Naive thymus-derived CD4-positive, alpha-beta T cell (primary cell): Measurements from ENCODE around the gene GRIA1. TPM values are rescaled to one million over a fixed set of nuclear protein-coding genes. Genes with fewer than 3 reads are reported as not detected.

Experiments used
- ATAC-seq: fragments of 150-1000 bp; cut with Tn5 transposase; 2 replicates; pipeline ENCODE4 v1.10.0; 2021; ENCODE audit warnings: mild to moderate bottlenecking, moderate library complexity
- CTCF ChIA-PET: fragments of 350-600 bp; sonication (Branson Sonifier 250); formaldehyde crosslinking; loops from one replicate; lab custom pipeline; 2021; ENCODE audit warnings: antibody characterized with exemption; lab: Charles Lee
- POLR2A ChIA-PET: fragments of 350-600 bp; sonication (Branson Sonifier 250); formaldehyde crosslinking; loops from one replicate; lab custom pipeline; 2021; ENCODE audit warnings: antibody characterized with exemption, inconsistent platforms; lab: Charles Lee
- DNase-seq, 9 donors: peaks; one replicate each; pipeline versions ENCODE4 v3.0.0 to v3.0.0-alpha.2; 2020 to 2022; ENCODE audit warnings: mixed read lengths in 1 of 9
- H3K27ac ChIP-seq: one replicate; pipeline ENCODE4 v1.7.0; 2013; ENCODE audit warnings: mild to moderate bottlenecking, low read depth, low read length, moderate library complexity
- H3K27me3 ChIP-seq, 2 donors: one replicate each; pipeline ENCODE4 v1.7.0; 2013; ENCODE audit warnings: low read length in 2 of 2, mild to moderate bottlenecking in 2 of 2, moderate library complexity in 2 of 2; ENCODE audit not compliant: control insufficient read depth in 2 of 2, insufficient read depth in 2 of 2
- H3K36me3 ChIP-seq, 3 experiments: 1 replicate in 2 of 3; 2 replicates in 1 of 3; pipeline ENCODE4 v1.7.0; 2013; ENCODE audit warnings: low read length in 3 of 3, mild to moderate bottlenecking in 3 of 3, moderate library complexity in 1 of 3; ENCODE audit not compliant: insufficient read depth in 3 of 3, control insufficient read depth in 2 of 3
- H3K4me1 ChIP-seq, 2 donors: one replicate each; pipeline ENCODE4 v1.7.0; 2013; ENCODE audit warnings: low read length in 2 of 2, mild to moderate bottlenecking in 2 of 2, moderate library complexity in 1 of 2; ENCODE audit not compliant: control insufficient read depth in 2 of 2, insufficient read depth in 2 of 2
- H3K4me3 ChIP-seq: 2 replicates; pipeline ENCODE4 v1.7.0; 2013; ENCODE audit warnings: mild to moderate bottlenecking, low read length
- H3K9me3 ChIP-seq, 3 experiments: 1 replicate in 2 of 3; 2 replicates in 1 of 3; pipeline ENCODE4 v1.7.0; 2013; ENCODE audit warnings: low read length in 3 of 3; ENCODE audit not compliant: control insufficient read depth in 2 of 3
- H3K27ac Mint-ChIP-seq, 9 donors: one replicate each; pipeline ENCODE4 v1.8.0; 2020 to 2022; ENCODE audit warnings: mixed read lengths in 9 of 9, mild to moderate bottlenecking in 8 of 9, moderate library complexity in 5 of 9, inconsistent platforms in 2 of 9
- H3K27me3 Mint-ChIP-seq, 5 donors: one replicate each; pipeline ENCODE4 v1.8.0; 2021 to 2022; ENCODE audit warnings: mixed read lengths in 5 of 5, mild to moderate bottlenecking in 1 of 5
- H3K36me3 Mint-ChIP-seq, 5 donors: one replicate each; pipeline ENCODE4 v1.8.0; 2020 to 2022; ENCODE audit warnings: mixed read lengths in 5 of 5, mild to moderate bottlenecking in 3 of 5, inconsistent platforms in 1 of 5
- H3K4me1 Mint-ChIP-seq, 7 donors: one replicate each; pipeline ENCODE4 v1.8.0; 2020 to 2022; ENCODE audit warnings: mixed read lengths in 7 of 7, mild to moderate bottlenecking in 3 of 7, inconsistent platforms in 1 of 7
- H3K4me3 Mint-ChIP-seq, 10 donors: one replicate each; pipeline ENCODE4 v1.8.0; 2020 to 2022; ENCODE audit warnings: mild to moderate bottlenecking in 10 of 10, mixed read lengths in 10 of 10, moderate library complexity in 6 of 10, inconsistent platforms in 2 of 10
- H3K9me3 Mint-ChIP-seq, 11 donors: one replicate each; pipeline ENCODE4 v1.8.0; 2020 to 2022; ENCODE audit warnings: mixed read lengths in 11 of 11, mild to moderate bottlenecking in 4 of 11, inconsistent platforms in 1 of 11, moderate library complexity in 1 of 11
- intact Hi-C, 2 donors: fragments of 100-400 bp; cut with micrococcal nuclease; formaldehyde crosslinking; loops; one replicate each; pipeline ENCODE4 v1.15.1; 2023
- polyA plus RNA-seq, 2 donors: library from polyadenylated mRNA; unstranded; fragments of 300-500 nt; fragmentation: Illumina TruSeq; gene quantifications; one replicate each; pipeline ENCODE4 v1.2.3, GENCODE V29; 2021
- total RNA-seq, 6 experiments: library from RNA in 5 of 6; stranded (reverse) in 5 of 6; gene quantifications; 1 replicate in 5 of 6; 2 replicates in 1 of 6; pipeline ENCODE4 v1.2.3 and lab custom pipeline; 2021 to 2026

The GRIA1 gene
- total and polyA plus RNA-seq, 7 experiments from 2014 or later: not detected

GRCh38 chr5:153459051-153459743 is 31.3 kb upstream of the GRIA1 start:
- CTCF ChIA-PET: no interaction called here
- Mint-ChIP-seq H3K4me1 (no peaks in the 10 kb centered on the region), H3K27ac (no peak overlapping the region), H3K9me3 (peaks cover 0 to 9% (median 3%) of the 10 kb centered on the region in 11 donors), H3K4me3 (no peak overlapping the region), H3K27me3 (peaks cover 0 to 5% (median 0%) of the 10 kb centered on the region in 5 donors), H3K36me3 (no peaks in the 10 kb centered on the region)
- intact Hi-C loops: no loop called here
- Histone ChIP-seq H3K9me3 (no peaks in the 10 kb centered on the region), H3K36me3 (no peaks in the 10 kb centered on the region), H3K4me1 (no peaks in the 10 kb centered on the region), H3K4me3 (no peak overlapping the region), H3K27ac (no peak overlapping the region), H3K27me3 (no peaks in the 10 kb centered on the region)
- POLR2A ChIA-PET: no interaction called here
- DNase-seq (no peak), ATAC-seq (no peak)

GRCh38 chr5:153460421-153460820 is 30.0 kb upstream of the GRIA1 start:
- no peak for ATAC-seq
- no peak overlapping the region for H3K27ac Mint-ChIP-seq
- intact Hi-C loops: no loop called here

GRCh38 chr5:153461341-153461740 is 29.1 kb upstream of the GRIA1 start:
- Histone ChIP-seq H3K27me3 (no peaks in the 10 kb centered on the region), H3K4me1 (no peaks in the 10 kb centered on the region), H3K27ac (no peak overlapping the region), H3K4me3 (no peak overlapping the region), H3K9me3 (no peaks in the 10 kb centered on the region), H3K36me3 (no peaks in the 10 kb centered on the region)
- no peaks in the 10 kb centered on the region for H3K4me1 Mint-ChIP-seq
- no peak overlapping the region for H3K4me3 Mint-ChIP-seq
- no peak for DNase-seq
- no peak overlapping the region for H3K27ac Mint-ChIP-seq
- peaks cover 0 to 5% (median 0%) of the 10 kb centered on the region in 5 donors for H3K27me3 Mint-ChIP-seq
- intact Hi-C loops: no loop called here
- ChIA-PET CTCF (interaction anchor here (0.5 kb wide), 1 partner anchor 12 kb away, joined by 5 read pairs; no protein-coding TSS in a partner anchor), POLR2A (no interaction called here)
- no peak for ATAC-seq
- H3K9me3 Mint-ChIP-seq: peaks cover 0 to 9% (median 0%) of the 10 kb centered on the region in 11 donors
- H3K36me3 Mint-ChIP-seq: no peaks in the 10 kb centered on the region

More at GRCh38 chr5:153460421-153460820, 30.0 kb upstream of the GRIA1 start:
- Mint-ChIP-seq H3K36me3 (no peaks in the 10 kb centered on the region), H3K4me1 (no peaks in the 10 kb centered on the region), H3K9me3 (peaks cover 0 to 9% (median 0%) of the 10 kb centered on the region in 11 donors), H3K4me3 (no peak overlapping the region), H3K27me3 (peaks cover 0 to 5% (median 0%) of the 10 kb centered on the region in 5 donors)
- no peaks in the 10 kb centered on the region for H3K4me1 ChIP-seq
- POLR2A ChIA-PET: no interaction called here
- no peak overlapping the region for H3K4me3 ChIP-seq
- H3K27ac ChIP-seq: no peak overlapping the region
- H3K9me3 ChIP-seq: no peaks in the 10 kb centered on the region
- no peaks in the 10 kb centered on the region for H3K27me3 ChIP-seq
- CTCF ChIA-PET: no interaction called here
- no peaks in the 10 kb centered on the region for H3K36me3 ChIP-seq
- no peak for DNase-seq

GRCh38 chr5:153463806-153464205 is 26.7 kb upstream of the GRIA1 start:
- Histone ChIP-seq H3K36me3 (no peaks in the 10 kb centered on the region), H3K27me3 (no peaks in the 10 kb centered on the region), H3K4me3 (no peak overlapping the region), H3K27ac (no peak overlapping the region), H3K9me3 (no peaks in the 10 kb centered on the region), H3K4me1 (no peaks in the 10 kb centered on the region)
- Mint-ChIP-seq H3K27me3 (no peaks in the 10 kb centered on the region), H3K4me3 (no peak overlapping the region), H3K36me3 (no peaks in the 10 kb centered on the region), H3K9me3 (peaks cover 0 to 9% (median 0%) of the 10 kb centered on the region in 11 donors), H3K4me1 (no peaks in the 10 kb centered on the region), H3K27ac (no peak overlapping the region)
- no peak for ATAC-seq
- POLR2A ChIA-PET: no interaction called here
- intact Hi-C loops: no loop called here
- DNase-seq: no peak
- CTCF ChIA-PET: no interaction called here

GRCh38 chr5:153467546-153467945 is 22.9 kb upstream of the GRIA1 start:
- CTCF ChIA-PET: no interaction called here
- H3K9me3 Mint-ChIP-seq: peaks cover 0 to 12% (median 1%) of the 10 kb centered on the region in 11 donors

GRCh38 chr5:153469423-153469822 is 21.0 kb upstream of the GRIA1 start:
- no peaks in the 10 kb centered on the region for H3K4me1 ChIP-seq
- no peaks in the 10 kb centered on the region for H3K27me3 Mint-ChIP-seq
- ChIA-PET CTCF (no interaction called here), POLR2A (no interaction called here)
- no peak for DNase-seq
- H3K27ac ChIP-seq: no peak overlapping the region
- H3K9me3 Mint-ChIP-seq: peaks cover 0 to 16% (median 2%) of the 10 kb centered on the region in 11 donors
- H3K9me3 ChIP-seq: no peaks in the 10 kb centered on the region
- intact Hi-C loops: no loop called here
- H3K4me3 Mint-ChIP-seq: no peak overlapping the region
- no peaks in the 10 kb centered on the region for H3K27me3 ChIP-seq
- H3K4me1 Mint-ChIP-seq: no peaks in the 10 kb centered on the region
- H3K27ac Mint-ChIP-seq: no peak overlapping the region
- H3K4me3 ChIP-seq: no peak overlapping the region
- no peaks in the 10 kb centered on the region for H3K36me3 Mint-ChIP-seq
- no peak for ATAC-seq
- no peaks in the 10 kb centered on the region for H3K36me3 ChIP-seq

More at GRCh38 chr5:153467546-153467945, 22.9 kb upstream of the GRIA1 start:
- H3K27ac ChIP-seq: no peak overlapping the region
- H3K9me3 ChIP-seq: no peaks in the 10 kb centered on the region
- H3K4me3 ChIP-seq: no peak overlapping the region
- Mint-ChIP-seq H3K4me3 (no peak overlapping the region), H3K36me3 (no peaks in the 10 kb centered on the region), H3K27ac (no peak overlapping the region), H3K4me1 (no peaks in the 10 kb centered on the region), H3K27me3 (no peaks in the 10 kb centered on the region)
- no peaks in the 10 kb centered on the region for H3K36me3 ChIP-seq
- ATAC-seq: no peak
- intact Hi-C loops: no loop called here
- no peak for DNase-seq
- POLR2A ChIA-PET: no interaction called here
- H3K27me3 ChIP-seq: no peaks in the 10 kb centered on the region
- H3K4me1 ChIP-seq: no peaks in the 10 kb centered on the region

GRCh38 chr5:153470736-153471135 is 19.7 kb upstream of the GRIA1 start:
- H3K27me3 ChIP-seq: no peaks in the 10 kb centered on the region
- no peaks in the 10 kb centered on the region for H3K36me3 Mint-ChIP-seq
- no peaks in the 10 kb centered on the region for H3K4me1 Mint-ChIP-seq
- no peak overlapping the region for H3K27ac Mint-ChIP-seq
- H3K9me3 Mint-ChIP-seq: peaks cover 2 to 23% (median 6%) of the 10 kb centered on the region in 11 donors
- intact Hi-C loops: no loop called here
- DNase-seq: no peak
- H3K9me3 ChIP-seq: no peaks in the 10 kb centered on the region
- CTCF ChIA-PET: no interaction called here
- no peaks in the 10 kb centered on the region for H3K4me1 ChIP-seq
- H3K36me3 ChIP-seq: no peaks in the 10 kb centered on the region
- no peak overlapping the region for H3K4me3 Mint-ChIP-seq
- no peak for ATAC-seq
- H3K27me3 Mint-ChIP-seq: peaks cover 0 to 8% (median 0%) of the 10 kb centered on the region in 5 donors
- POLR2A ChIA-PET: no interaction called here
- H3K4me3 ChIP-seq: no peak overlapping the region
- H3K27ac ChIP-seq: no peak overlapping the region
